H1 (cell line): ENCODE results near the gene UQCR10.

Source experiments
- CEBPB ChIP-seq: IDR thresholded peaks from 2 replicates; pipeline ENCODE4 v1.6.1; 2012; ENCODE audit warnings: low read depth, low read length
- CTCF ChIP-seq, 3 experiments: IDR thresholded peaks; 1 replicate in 2 of 3; 2 replicates in 1 of 3; pipeline versions ENCODE4 v1.5.1 to v1.6.1; 2011; ENCODE audit warnings: low read length in 3 of 3, mild to moderate bottlenecking in 3 of 3, inconsistent platforms in 2 of 3, low read depth in 1 of 3, moderate library complexity in 1 of 3; ENCODE audit not compliant: insufficient read depth in 1 of 3; ENCODE audit errors: control extremely low read depth in 1 of 3
- EZH2 ChIP-seq: fragments of 200-600 bp; sonication (generic); IDR thresholded peaks from 2 replicates; pipeline ENCODE4 v1.7.1; 2012; ENCODE audit warnings: low read depth, mild to moderate bottlenecking, moderate library complexity, low read length, inconsistent platforms; ENCODE audit not compliant: severe bottlenecking
- MAX ChIP-seq: IDR thresholded peaks from 2 replicates; pipeline ENCODE4 v1.6.1; 2012; ENCODE audit warnings: inconsistent platforms
- NRF1 ChIP-seq: IDR thresholded peaks from 2 replicates; pipeline ENCODE4 v1.6.1; 2011; ENCODE audit warnings: mild to moderate bottlenecking, low read depth, low read length, improper control_type of control experiment
- POLR2A ChIP-seq, 2 experiments: IDR thresholded peaks; 1 replicate in 1 of 2; 2 replicates in 1 of 2; pipeline ENCODE4 v1.6.1; 2011; ENCODE audit warnings: low read depth in 2 of 2, low read length in 2 of 2, mild to moderate bottlenecking in 2 of 2; ENCODE audit errors: control extremely low read depth in 1 of 2
- RBBP5 ChIP-seq: IDR thresholded peaks from 2 replicates; pipeline ENCODE4 v1.7.1; 2012; ENCODE audit warnings: low read depth, mild to moderate bottlenecking, inconsistent platforms, low read length, moderate library complexity, borderline replicate concordance
- RFX5 ChIP-seq: IDR thresholded peaks from 2 replicates; pipeline ENCODE4 v1.6.1; 2011; ENCODE audit warnings: low read depth, low read length, improper control_type of control experiment, borderline replicate concordance
- TAF1 ChIP-seq: IDR thresholded peaks from 2 replicates; pipeline ENCODE4 v1.6.1; 2011; ENCODE audit warnings: mild to moderate bottlenecking, low read depth, low read length
- TEAD4 ChIP-seq: IDR thresholded peaks from 2 replicates; pipeline ENCODE4 v1.6.1; 2012; ENCODE audit warnings: low read depth, low read length, inconsistent platforms, mixed read lengths
- YY1 ChIP-seq: IDR thresholded peaks from 2 replicates; pipeline ENCODE4 v1.6.1; 2011; ENCODE audit warnings: low read depth, mild to moderate bottlenecking, low read length

GRCh38 chr22:29797351-29797750 lies 30.2 kb downstream of the UQCR10 start:
- no peak for TF ChIP-seq CEBPB
- TF ChIP-seq CTCF (IDR thresholded peaks at IDR 0.05; ENCODE audit: control extremely low read depth in 1 of 3, insufficient read depth in 1 of 3, low read depth in 1 of 3, low read length in 3 of 3), result no peak
- no peak for TF ChIP-seq TAF1
- no peak for TF ChIP-seq POLR2A (IDR thresholded peaks at IDR 0.05; ENCODE audit: control extremely low read depth in 1 of 2, low read depth in 2 of 2, low read length in 2 of 2)
- no peak for TF ChIP-seq RBBP5
- no peak for TF ChIP-seq RFX5
- TF ChIP-seq YY1, result no peak
- no peak for TF ChIP-seq NRF1
- no peak for TF ChIP-seq TEAD4
- TF ChIP-seq EZH2, result no peak
- no peak for TF ChIP-seq MAX
